GM19035 (cell line): ENCODE results near the gene ZNF433.
"Not testable (repeated sequence)": the region's sequence is repeated elsewhere in the genome, so short reads cannot be mapped to it uniquely, and the experiment has no call there.

Experiments used
- ATAC-seq: cut with Tn5 transposase; IDR thresholded peaks from one replicate; pipeline ENCODE4 v1.9.1; 2021; ENCODE audit not compliant: unreplicated experiment

Gene ZNF433

DNA sequence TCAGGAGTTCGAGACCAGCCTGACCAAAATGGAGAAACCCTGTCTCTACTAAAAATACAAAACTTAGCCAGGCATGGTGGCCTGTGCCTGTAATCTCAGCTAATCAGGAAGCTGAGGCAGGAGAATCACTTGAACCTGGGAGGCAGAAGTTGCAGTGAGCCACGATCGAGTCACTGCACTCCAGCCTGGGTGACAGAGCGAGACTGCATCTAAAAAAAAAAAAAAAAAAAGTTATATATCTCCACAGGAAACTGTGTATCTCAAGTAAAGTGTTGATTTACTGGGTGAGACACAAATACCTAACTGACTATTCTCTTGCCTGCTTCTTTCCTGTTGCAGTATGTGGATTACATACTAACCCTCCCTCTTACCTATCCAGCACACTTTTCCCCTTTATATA is 43.6 kb downstream of the ZNF433 start:
- ATAC-seq = not testable (repeated sequence)

DNA sequence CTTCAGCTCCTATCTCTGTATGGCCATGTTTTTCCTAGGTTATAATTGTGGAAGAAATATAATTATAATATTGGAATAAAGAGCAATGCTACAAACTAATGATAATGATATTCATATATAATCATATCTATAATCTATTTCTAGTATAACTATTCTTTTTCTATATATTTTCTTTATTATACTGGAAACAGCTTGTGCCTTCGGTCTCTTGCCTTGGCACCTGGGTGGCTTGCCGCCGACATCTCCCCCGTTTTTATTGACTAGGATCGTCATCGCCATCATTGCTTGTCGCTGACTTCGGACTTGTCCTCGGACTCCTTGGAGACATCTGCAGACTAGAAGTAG is 46.4 kb downstream of the ZNF433 start:
- no peak for ATAC-seq

DNA sequence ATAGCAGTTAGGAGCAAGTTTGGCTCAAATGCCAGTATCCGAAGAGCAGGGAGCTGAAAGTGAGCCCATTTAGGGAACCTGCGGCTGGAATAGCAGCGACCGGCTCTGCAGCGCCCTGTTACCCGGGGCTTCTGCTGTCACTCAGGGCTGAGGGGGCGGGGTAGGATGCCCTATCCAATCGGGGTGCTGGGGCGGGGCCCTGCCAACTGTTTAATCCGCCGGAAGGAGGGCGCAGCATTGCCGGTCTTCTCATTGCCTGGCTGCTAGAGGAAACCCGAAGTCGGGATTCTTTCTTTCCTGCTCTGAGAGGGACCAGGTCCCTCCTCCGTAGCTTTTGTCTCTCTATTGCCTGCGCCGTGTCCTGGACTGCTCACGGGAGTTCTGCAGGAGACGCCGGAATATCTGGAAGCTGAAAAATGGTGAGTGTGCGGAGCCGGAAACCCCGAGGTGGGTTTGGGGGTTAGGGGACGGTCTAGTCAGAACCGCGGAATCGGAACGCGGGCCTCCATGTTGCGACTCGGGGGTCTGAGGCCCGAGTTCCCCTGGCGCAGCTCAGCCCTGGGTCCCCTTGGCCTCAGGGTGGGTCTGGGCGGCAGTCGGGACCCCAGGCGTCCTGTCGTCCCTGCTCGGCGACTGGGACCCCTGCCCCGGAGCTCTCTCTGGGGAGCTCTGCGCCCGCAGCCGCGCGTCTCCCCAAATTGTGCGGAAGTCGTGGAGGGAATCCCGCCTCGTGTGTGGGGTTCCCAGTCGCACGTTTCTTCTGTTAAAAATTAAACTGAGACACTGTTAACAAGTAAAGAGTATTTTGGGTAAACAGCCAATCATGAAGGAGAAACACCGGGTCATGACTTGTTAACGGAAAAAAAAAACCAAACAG is 47.8 kb downstream of the ZNF433 start:
- ATAC-seq = peak; percentile 82

DNA sequence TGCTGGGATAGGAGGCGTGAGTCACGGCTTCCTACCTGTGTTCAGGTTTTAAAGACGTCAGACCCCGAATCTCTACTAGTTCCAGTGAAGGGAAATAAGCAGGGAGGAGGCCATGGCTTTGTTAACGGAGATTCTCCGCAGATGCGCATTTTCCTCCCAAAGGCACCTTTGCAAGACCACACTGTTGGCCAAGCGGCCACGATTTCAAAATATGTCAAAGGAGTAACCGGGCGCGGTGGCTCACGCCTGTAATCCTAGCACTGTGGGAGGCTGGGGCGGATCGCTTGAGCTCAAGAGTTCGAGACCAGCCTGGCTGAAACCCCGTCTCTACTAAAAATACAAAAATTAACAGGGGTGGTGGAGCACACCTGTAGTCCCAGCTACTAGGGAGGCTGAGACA is 48.7 kb downstream of the ZNF433 start:
- ATAC-seq = no peak

DNA sequence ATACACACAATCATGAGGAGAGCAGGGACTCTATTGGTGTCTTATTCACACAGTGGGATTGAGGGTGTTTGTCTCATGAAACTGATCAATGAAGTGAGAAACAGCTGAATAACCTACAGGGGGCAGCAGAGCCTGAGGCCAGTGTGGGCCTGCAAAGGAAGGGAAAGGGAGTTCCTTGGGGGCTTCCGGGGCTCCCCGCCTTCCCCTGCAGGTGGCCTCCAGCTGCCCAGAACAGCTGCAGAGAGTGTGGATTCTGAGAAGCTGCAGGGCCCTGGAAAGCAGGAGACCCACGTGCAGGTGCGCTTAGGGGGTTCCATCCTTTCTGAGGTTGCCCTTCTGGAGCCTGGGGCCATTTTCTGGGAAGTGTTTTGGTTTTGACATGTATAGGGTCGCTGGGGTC is 50.5 kb downstream of the ZNF433 start:
- ATAC-seq = no peak

DNA sequence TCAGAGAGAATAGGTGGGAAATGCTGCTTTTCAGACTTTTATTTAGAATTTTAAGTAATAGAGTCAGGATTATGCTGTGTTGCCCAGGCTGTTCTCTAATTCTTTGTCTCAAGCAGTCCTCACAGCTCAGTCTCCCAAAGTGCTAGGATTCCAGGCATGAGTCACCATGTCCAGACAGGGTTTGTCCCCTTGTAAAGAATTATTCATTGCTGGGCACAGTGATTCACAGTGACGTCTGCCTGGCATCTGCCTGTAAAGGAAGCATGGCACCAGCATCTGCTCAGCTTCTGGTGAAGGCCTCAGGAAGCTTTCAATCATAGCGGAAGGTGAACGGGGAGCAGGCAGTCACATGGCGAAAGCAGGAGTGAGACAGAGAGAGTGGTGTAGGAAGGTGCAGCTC is 53.0 kb downstream of the ZNF433 start:
- no peak for ATAC-seq

DNA sequence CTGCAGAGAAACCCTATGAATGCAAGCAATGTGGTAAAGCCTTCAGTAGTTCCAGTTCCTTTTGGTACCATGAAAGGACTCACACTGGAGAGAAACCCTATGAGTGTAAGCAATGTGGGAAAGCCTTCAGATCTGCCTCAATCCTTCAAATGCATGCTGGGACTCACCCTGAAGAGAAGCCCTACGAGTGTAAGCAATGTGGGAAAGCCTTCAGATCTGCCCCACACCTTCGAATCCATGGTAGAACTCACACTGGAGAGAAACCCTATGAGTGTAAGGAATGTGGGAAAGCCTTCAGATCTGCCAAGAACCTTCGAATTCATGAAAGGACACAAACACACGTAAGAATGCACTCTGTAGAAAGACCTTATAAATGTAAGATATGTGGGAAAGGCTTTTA is 56.0 kb downstream of the ZNF433 start:
- no peak for ATAC-seq

DNA sequence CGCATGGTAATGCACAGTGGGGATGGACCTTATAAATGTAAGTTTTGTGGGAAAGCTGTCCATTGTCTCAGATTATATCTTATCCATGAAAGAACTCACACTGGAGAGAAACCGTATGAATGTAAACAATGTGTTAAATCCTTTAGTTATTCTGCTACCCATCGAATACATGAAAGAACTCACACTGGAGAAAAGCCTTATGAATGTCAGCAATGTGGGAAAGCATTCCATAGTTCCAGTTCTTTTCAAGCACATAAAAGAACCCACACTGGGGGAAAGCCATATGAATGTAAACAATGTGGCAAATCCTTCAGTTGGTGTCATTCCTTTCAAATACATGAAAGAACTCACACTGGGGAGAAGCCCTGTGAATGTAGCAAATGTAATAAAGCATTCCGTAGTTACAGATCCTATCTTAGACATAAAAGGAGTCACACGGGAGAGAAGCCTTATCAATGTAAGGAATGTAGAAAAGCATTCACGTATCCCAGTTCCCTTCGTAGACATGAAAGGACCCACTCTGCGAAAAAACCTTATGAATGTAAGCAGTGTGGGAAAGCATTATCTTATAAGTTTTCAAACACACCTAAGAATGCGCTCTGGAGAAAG is 56.9 kb downstream of the ZNF433 start:
- ATAC-seq = no peak

DNA sequence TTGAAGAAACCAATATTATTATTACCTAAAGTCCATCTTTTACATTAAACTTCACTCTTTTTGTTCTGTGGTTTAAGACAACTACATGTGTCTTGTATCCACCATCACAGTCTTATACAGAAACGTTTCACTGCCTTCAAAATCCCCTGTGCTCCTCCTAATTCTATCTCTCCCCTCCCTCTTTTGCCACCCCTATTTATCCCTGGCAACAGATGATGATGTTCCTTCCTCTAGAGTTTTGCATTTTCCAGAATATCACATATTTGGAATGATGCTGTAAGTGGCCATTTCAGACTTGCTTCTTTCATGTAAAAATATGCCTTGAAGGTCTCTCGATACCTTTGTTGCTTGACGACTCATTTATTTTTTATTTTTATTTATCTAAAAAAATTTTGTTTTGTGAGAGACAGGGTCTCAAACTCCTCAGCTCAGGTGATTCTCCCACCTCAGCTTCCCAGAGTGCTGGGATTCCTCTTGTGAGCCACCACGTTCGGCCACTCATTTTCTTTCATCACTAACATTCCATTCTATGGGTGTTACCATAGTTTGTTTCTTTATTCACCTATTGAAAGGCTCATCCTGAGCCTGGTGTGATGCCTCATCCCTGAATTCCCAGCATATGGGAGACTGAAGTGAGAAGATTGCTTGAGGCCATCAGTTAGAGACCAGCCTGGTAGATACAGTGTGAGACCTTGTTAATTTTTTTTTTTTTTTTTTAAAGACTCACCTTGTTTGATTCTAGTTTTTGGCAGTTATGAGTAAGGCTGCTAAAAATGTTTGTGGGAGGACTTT is 62.3 kb downstream of the ZNF433 start:
- no peak for ATAC-seq

DNA sequence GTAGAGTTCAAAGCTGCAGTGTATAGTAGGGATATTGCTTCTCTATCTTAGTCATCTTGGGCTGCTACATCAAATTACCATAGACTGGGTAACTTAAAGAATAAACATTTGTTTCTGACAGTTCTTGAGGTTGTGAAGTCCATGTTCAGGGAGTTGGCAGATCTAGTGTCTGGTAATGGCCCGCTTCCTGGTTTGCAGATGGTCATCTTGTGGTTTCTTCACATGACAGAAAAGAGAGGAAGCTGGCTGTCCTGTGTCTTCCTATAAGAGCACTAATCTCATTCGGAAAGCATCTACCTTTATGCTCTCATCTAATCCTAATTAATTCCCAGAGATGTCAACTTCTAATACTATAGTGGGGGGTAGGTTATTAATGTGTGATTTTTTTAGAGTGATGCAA is 64.4 kb downstream of the ZNF433 start:
- ATAC-seq = no peak

DNA sequence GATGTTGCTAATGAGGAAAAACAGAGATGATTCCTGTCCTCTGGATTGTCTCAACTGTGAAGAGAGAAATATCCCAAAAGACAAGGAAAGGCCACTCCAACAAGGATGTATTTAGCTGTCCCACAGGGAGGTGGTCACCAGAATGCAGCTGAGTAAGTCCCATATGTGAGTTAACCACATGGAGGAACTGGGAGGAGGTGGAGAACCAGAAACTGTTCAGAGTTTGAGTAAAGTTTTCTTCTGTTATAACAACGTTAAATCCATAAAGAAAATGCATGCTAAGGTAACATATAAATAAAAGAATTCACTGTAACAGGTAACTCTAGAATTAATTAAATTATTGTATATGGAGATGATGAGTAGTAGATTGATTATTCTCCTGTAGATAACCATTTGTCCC is 65.3 kb downstream of the ZNF433 start:
- no peak for ATAC-seq

DNA sequence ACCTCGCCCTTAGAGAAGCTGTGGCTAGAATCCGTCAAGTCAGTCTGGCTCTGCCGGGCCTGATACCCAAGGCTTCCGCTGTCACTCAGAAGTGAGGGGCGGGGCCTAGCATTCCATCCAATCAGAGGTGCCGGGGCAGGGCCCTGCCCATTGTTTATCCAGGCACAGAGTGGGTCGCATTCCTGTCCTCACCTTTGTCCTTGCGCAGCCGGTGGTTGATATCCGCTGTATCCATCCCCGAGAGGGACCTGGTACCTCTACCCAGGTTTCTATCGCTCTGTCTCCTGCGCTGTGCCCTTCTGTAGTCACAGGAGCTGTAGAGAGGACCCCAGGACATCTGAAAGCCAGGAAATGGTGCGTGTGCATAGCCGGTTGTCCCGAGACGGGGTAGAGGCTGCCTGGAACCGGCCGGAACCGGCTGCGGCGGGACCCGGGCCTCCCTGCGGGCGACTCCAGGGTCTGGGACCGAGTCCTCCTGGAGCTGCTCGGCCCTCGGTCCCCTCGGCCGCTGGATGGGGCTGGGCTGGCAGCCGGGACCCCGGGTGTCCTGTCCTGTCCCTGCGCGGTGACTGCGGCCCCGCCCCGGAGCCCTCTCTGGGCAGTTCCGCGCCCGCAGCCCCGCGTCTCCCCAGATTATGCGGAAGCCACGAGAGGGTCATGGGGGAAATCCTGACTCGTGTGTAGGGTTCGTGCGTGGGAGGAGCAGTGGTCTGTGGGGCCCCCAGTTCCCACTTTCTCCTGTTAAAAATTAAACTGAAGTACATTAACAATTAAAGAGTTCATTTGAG is 70.4 kb downstream of the ZNF433 start, which contains the start of gene ZNF763:
TSS of gene ZNF763 (plus strand) at position 183 of the 788 bp plus-strand sequence. CDS start at position 352, 169 bp downstream.
- peak; percentile 83 for ATAC-seq
